Fibroblast of villous mesenchyme (primary cell): Measurements from ENCODE around the gene ANGPT4. TPM values are rescaled to one million over a fixed set of nuclear protein-coding genes. Genes with fewer than 3 reads are reported as not detected.
"Not testable (repeated sequence)": the region's sequence is repeated elsewhere in the genome, so short reads cannot be mapped to it uniquely, and the experiment has no call there.

ENCODE experiments used
- DNase-seq: peaks from one replicate; pipeline ENCODE4 v3.0.0-alpha.2; 2010; ENCODE audit warnings: low read depth
- H3K4me3 ChIP-seq: 2 replicates; pipeline ENCODE4 v1.5.1; 2011; ENCODE audit warnings: low read depth, mild to moderate bottlenecking, low read length
- total RNA-seq: library from RNA; depleted of rRNA; stranded (reverse); fragments of >200 nt; gene quantifications from 2 replicates; pipeline ENCODE4 v1.2.3, GENCODE V29; 2012
- TF ChIP-seq, protein P1 (sequence below): IDR thresholded peaks from 2 replicates; pipeline ENCODE4 v1.5.1; 2012; ENCODE audit warnings: low read depth, mild to moderate bottlenecking, low read length; ENCODE audit not compliant: insufficient read depth

ANGPT4 gene
- total RNA-seq, 1 donor, result not detected

DNA sequence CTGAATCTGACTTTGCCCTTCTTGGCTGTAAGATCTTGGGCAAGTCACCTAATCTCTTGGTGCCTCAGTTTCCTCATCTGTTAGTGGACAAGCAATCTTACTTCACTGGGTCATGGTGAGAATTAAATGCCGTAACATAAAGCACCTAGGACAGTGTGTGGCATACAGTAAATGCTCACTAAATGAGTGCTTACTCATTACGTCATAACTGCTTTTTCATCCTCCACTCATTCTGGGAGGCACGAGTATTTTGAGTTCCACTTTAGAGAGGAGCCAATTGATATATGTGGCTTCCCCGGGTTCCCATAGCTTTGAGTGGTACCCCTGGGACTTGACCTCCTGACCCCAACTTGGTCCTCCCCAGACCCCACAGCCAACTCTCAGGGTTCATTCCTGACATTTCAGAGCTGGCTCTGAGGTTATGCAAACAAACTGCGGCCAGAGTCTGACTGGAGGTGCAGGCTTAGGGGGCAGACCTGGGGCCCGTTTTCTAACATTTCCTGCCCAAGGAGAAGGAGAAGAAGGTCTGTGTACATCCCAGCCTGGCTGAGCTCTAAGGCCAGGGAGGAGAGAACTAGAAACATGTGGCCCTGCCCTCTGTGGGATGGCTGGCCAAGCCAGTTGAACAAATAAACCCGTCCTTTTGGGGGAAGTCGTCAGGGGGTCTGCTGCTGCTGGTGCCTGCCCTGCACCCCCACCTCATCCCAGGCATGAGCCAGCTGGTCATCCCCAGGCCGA, 5.8 kb downstream of the ANGPT4 start:
- H3K4me3 ChIP-seq, result no peak overlapping the region
- DNase-seq, result no peak
- TF ChIP-seq, protein P1, sequence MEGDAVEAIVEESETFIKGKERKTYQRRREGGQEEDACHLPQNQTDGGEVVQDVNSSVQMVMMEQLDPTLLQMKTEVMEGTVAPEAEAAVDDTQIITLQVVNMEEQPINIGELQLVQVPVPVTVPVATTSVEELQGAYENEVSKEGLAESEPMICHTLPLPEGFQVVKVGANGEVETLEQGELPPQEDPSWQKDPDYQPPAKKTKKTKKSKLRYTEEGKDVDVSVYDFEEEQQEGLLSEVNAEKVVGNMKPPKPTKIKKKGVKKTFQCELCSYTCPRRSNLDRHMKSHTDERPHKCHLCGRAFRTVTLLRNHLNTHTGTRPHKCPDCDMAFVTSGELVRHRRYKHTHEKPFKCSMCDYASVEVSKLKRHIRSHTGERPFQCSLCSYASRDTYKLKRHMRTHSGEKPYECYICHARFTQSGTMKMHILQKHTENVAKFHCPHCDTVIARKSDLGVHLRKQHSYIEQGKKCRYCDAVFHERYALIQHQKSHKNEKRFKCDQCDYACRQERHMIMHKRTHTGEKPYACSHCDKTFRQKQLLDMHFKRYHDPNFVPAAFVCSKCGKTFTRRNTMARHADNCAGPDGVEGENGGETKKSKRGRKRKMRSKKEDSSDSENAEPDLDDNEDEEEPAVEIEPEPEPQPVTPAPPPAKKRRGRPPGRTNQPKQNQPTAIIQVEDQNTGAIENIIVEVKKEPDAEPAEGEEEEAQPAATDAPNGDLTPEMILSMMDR, result no peak

DNA sequence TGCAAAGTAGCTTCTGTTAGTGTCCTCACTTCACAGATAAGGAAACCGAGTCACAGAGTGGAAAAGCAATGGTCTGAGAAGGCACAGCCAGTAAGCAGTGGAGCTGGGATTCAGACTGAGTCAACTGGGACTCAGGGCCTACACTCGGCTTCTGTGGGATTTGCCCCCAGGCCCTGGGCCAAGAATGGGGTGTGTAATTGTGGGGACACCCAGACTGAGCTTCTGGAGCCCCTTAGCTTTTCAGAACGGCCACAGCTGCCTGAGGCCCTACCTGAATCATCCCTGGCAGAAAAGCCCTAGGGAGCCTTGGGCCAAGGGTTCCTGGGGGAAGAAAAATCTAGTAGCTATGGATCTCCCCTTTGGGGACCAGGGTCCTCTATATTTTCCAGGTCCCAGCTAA, 6.5 kb downstream of the ANGPT4 start:
- TF ChIP-seq, protein P1, result no peak
- no peak for DNase-seq
- H3K4me3 ChIP-seq, result no peak overlapping the region

DNA sequence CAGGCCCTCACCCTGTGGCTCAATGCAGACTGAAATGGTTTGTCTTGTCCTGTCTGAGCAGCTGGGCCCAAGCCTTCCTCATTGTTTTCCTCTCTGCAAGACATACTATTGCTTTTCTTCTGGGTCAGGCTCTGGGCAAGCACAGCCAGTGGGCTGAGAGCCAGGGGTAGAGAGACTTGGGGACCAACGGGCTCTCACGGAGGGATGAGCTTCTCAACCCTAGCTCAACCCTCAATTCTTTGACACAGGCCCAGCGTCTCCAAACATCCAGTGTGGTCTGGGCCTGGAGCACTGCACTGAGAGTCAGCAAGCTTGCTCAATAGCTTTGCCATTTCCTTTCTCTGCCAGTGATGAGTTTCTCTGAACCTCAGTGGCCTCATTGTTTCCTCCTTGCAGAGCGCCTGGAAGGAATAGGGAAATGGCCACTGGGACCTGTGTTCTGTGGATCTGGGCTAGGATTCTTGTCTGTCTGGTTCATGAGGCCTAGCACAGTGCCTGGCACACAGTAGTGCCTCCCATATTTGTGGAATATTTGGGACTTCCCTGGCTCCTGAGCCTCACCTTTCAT, 9.3 kb downstream of the ANGPT4 start:
- no peak overlapping the region for H3K4me3 ChIP-seq
- TF ChIP-seq, protein P1, result no peak
- no peak for DNase-seq

DNA sequence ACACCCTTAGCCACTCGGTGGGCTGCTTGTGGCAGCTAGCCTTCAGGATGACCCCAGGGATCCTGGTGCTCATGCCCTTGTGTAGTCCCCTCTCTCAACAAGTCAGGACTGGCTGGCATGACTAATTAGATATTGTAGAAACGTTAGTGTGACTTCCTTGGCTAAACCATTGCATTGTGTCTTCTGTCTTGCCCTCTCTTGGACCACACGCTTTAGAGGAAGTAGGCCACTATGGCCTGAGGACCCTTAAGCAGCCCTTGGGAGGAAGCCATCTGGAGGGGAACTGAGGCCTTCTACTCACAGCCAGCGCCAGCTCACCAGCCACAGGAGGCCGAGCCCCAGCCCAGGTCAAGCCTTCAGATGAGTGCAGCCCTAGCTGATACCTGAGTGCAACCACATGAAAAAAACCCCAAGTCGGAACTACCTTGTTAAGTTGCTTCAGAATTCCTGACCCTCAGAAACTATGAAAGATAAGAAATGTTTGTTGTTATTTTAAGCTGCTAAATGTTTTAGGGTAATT, 10.1 kb downstream of the ANGPT4 start:
- DNase-seq, result no peak
- TF ChIP-seq, protein P1, result no peak
- H3K4me3 ChIP-seq, result no peak overlapping the region

DNA sequence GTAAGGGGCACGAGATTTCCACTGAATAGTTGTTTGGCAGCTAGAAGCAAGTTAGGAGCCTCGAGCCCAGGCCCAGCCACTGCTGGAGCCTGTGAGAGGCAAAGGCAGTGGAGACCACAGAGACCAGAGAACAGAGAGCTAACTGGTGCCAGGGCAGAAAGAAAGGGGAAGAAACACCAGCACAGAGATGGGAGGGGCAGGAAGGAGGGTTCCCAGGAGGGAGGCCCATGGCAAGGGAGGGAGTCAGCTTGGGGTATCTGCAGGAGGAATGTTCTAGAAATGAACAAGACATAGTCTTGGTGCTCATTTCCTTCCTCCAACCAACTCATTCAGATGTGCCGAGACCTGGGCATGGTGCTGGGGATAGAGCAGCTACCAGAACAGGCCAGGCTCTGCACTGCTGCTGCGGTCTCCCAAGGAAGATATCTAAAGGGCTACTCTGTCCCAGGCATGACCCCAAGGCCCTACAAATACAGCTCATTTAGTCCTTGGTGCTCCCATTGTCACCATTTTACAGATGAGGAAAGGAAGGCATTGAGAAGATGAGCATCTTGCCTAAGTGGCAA, 10.7 kb downstream of the ANGPT4 start:
- DNase-seq, result no peak
- TF ChIP-seq, protein P1, result no peak
- H3K4me3 ChIP-seq, result no peak overlapping the region

DNA sequence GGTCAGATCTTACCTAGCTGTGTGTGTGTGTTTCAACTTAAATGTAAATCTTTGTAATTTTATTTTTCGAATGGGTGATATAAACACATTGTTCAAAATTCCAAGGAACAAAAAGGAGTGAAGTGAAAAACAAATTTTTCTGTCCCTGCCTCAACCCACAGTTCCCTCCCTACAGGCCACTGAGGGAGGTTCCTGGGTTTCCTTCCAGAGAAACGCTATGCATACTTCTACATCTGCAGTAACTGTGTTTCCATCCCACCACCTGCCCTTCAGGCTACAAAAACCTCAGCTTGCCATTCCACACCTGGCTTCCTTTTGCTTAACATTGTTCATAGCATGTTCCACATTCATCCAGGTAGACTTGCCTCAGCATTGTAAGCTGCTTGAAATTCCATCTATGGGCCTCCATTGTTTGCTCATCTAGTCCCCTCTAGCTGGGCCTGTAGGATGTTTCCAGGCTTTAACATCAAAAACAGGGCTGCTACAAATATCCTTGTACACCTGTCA, 12.0 kb downstream of the ANGPT4 start:
- TF ChIP-seq, protein P1, result no peak
- H3K4me3 ChIP-seq, result no peak overlapping the region
- DNase-seq, result no peak

DNA sequence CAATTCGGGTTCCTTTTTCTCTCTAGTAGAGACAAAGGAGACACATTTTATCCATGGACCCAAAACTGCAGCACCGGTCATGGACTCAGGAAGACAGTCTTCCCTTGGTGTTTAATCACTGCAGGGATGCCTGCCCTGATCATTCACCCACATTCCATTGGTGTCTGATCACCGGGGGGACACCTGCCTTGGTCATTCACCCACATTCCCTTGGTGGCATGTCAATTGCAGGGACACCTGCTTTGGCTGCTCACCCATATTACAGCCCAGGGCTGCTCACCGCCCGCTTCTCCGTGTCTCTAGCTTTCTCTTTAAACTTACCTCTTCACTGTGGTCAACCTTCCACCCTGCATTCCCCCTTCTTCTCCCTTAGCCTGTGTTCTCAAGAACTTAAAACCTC, 18.7 kb downstream of the ANGPT4 start:
- not testable (repeated sequence) for DNase-seq

More for the DNA sequence above, 18.7 kb downstream of the ANGPT4 start:
- H3K4me3 ChIP-seq, result not testable (repeated sequence)
